Right lung (tissue), 5 donors: ENCODE measurements around the gene ADD3. TPM values are rescaled to one million over a fixed set of nuclear protein-coding genes. Genes with fewer than 3 reads are reported as not detected.
"Not testable (repeated sequence)": the region's sequence is repeated elsewhere in the genome, so short reads cannot be mapped to it uniquely, and the experiment has no call there.

Source experiments
- DNase-seq, 2 donors: peaks; one replicate each; pipeline ENCODE4 v3.0.0-alpha.2; 2013
- polyA plus RNA-seq, 5 donors: library from polyadenylated mRNA; unstranded; fragments of 120-200 nt; gene quantifications; one replicate each; pipeline versions ENCODE4 v1.2.1 to v1.2.3, GENCODE V29; 2013; ENCODE audit warnings: inconsistent platforms in 1 of 5, low replicate concordance in 1 of 5; ENCODE audit not compliant: insufficient read length in 5 of 5, insufficient read depth in 1 of 5

Gene ADD3
- polyA plus RNA-seq, 5 donors, result 202 to 398 (median 349) TPM

DNA sequence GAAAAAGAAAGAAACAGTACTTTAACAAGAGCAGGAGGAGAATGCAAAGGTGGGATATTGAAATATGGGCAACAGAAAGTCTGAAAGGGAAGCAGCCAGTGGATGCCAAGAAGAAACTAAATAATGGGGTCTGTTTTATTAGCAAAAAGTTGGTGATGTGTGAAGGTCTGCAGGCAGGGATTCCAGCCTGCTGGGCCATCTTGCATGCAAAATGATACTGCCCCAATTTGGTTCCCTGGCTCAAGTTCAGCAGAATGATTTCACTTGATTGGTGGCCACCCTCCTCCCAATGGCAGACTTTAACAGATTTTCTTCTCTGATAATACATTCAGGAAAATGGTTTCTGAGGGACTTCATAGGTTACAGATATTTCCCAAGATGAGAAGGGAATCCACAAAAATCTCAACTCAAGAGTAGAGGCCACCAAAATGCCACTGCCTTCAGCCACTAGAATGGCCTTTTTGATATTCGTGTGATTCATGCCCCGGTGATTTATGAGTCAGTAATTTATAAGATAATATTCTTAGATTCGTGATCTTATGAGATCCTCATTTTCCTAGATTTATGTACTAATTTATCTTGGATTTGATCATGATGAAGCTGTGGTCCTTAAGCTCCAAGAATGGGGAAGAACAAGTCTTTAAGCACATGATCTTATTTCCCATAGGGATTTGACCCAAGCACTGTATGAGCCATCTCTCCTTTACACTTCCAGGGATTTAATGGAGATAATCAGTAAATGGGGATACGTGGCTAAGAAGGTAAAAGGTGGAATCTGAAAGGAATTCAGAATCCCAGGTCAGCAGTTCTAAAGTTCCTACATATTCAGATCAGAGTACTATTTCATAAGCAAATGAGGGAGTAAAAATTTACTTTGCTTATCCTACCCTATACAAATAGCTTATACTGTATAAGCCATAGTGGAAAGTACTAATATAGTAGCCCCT is 32.3 kb upstream of the ADD3 start:
- DNase-seq, result no peak

DNA sequence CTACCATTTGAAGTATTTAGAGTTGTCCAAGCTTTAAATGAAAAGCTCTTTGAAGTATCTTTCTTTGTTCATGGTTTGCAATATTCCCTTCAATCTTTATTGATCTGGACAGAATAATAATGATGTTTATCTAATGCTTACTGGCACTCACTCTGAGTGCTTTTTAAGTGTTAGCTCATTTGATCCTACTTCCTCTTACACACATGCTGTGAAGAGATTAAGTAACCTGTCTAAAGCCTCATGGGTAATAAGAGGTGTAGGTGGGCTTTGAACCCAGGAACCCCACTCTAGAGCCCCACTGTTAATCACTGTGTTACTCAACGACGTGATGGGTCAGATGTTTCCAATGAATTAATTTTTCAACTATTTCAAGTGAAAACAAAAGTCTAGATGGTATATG is 31.1 kb upstream of the ADD3 start:
- no peak for DNase-seq

DNA sequence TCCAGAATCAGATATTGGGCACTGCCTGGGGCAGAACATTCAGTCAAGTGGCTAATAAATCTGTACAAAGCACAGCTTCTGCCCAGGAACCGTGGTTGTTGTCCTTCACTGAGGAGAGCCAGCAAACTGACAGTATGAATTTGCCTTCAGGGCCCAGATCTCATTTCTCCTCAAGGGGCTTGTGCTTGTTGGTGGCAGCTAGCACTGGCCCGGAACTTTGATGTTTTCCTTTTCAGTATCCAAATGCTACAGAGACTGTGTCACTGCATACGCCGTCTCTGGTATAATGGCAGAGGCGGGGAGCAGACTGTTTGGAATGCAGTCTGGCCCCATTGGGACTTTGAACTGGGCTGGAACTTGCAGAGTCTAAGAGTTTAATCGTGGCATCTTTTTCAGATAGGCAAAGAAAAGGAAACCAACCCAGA is 30.4 kb upstream of the ADD3 start:
- no peak for DNase-seq

GRCh38 chr10:109978481-109978880 is 29.3 kb upstream of the ADD3 start:
- no peak for DNase-seq

DNA sequence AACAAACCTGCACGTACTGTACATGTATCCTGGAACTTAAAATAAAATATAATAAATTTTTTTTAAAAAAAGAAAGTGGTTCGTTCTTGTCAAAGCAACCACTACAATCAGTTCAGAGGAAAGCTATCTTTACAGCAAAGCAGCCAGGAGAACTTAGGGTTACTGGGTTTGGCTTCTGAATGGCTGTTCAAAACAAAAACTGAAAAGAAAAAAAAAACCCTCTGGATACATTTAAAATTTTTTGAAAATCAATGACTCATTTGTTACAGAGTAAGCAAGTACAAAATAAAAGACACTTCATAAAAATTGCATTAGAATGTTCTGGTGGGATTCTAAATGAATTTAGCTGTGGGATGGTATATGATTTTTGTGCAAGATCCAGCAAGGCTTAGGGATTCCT is 28.6 kb upstream of the ADD3 start:
- DNase-seq, result no peak

DNA sequence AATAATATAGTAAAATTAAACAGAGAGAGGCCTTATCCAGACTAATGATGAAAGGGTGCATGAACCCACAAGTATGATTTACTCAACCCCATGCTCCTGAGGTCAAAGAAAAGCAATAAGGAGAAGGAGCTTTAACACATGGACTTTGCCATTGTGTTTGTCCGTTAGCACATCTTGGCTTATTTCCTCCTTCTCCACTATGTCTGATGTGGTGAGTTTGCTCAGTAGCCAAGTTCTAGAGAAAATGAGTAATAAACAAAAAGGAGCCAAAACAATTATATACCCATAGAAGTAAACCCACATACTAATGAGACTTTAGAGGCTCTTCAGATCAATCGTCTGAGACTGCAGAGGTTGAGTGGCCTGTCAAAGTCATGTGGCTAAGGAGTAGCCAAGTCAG is 26.1 kb upstream of the ADD3 start:
- no peak for DNase-seq

GRCh38 chr10:109982123-109982522 is 25.7 kb upstream of the ADD3 start:
- DNase-seq, result peak; percentile 55 to 60

DNA sequence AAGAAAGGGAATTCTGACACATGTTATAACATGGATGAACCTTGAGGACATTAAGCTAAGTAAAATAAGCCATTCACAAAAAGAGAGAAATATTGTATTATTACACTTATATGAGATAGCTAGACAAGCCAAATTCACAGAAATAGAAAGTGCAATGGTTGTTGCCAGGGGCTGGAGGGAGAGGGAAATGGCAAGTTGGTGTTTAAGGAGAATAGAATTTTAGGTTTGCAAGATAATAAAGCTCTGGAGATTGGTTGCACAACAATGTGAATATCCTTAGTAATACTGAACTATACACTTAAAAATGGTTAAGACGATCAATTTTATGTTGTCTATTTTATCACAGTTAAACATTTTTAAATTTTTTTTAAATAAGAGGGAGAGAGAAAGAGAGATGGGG is 25.0 kb upstream of the ADD3 start:
- no peak for DNase-seq

- DNase-seq, result no peak
Measured at GRCh38 chr10:109984013-109984412, 23.8 kb upstream of the ADD3 start.

DNA sequence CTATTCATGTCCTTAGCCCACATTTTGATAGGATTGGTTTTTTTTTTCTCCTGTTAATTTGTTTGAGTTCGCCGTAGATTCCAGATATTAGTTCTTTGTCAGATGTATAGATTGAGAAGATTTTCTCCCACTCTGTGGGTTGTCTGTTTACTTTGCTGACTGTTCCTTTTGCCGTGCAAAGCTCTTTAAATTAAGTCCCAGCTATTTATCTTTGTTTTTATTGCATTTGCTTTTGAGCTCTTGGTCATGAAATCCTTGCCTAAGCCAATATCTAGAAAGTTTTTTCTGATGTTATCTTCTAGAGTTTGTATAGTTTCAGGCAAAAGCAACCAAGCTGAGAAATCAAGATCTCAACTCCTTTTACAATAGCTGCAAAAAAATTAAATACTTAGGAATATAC is 22.0 kb upstream of the ADD3 start:
- not testable (repeated sequence) for DNase-seq

DNA sequence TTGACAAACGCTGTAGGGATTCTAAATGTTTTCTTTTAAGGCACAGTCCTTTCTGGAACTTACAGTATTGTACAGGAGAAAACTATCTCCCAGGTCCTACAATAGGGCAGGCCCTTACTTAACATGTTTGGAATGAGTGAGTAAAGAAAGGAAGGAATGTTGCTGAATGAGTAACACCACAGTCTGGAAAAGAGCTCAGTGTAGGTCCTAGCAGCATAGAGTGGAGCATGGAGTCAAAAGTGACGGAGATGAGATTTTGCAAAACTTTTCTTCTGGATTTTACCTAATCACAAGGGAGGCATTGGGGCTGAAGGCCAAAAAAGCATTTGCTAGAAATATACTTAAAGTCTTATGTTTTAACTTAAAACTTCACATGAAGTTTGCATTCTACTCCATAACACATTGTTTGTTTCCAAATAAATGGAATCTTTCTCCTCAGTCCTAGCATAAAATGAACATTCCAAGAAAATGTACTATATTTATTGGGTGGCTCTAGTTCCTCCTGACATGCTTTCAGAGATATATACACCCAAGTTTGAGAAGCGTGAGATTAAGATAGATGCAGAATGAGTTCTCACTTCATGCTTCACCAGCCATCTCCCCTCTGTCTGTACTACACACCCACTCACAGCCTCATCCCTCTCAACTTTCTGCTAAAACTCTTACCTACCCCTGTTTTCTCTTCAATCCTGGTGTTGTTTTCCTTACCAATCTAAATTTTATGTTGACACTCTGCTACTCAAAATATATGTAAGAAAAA is 20.2 kb upstream of the ADD3 start:
- DNase-seq, result no peak

GRCh38 chr10:109988212-109988596 is 19.6 kb upstream of the ADD3 start:
- no peak for DNase-seq

- no peak for DNase-seq
Measured at GRCh38 chr10:109991266-109991855, 16.4 kb upstream of the ADD3 start.

DNA sequence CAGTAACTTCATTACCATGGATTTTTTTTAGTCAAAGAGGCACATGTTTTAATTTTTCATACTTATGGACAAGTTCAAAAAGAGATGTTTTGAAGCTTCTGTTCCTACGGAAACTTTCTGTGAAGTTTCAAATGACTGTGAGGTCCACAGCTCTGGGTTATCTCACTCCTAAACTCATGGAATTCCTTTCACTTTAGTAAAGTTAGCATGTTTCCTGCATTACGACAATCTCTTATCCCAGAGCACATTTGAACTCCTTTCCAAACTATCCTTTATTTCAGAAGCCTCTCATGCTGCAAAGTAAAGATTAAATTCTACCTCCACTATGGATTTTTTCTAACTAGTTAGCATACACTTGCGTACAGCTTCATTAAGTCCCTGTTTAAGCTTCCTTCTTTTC is 15.3 kb upstream of the ADD3 start:
- DNase-seq, result no peak

DNA sequence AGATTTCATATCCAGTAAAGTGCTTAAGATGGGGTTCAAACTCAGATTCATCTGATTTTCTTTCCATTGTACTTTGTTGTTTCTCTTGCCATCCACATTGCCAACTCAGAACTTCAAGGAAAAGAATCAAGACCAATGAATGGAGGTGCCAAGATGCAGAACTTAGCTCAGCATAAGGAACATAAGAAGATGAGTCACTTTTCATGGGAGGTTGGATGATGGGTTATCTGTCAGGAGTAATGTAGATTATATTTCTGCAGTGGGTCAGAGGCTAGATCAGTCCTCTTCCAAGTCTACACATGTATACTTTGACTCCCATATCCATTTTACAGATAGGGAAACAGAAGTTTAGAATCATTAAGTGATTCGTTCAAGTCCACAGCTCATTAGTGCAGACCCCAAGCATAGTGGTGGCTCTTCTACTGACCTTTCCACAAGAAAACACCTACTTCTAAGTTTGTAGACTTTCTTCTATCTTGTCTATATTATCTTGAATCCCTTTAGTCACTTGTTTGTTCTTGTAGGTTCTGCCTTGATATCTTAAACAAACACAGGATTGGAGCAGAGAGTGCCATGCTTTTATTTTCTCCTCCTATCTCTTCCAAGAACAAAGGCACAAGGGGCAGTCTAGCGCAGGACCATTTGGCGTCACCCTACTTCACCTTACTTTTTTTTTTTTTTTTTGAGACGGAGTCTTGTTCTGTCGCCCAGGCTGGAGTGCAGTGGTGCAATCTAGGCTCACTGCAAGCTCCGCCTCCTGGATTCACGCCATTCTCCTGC is 14.0 kb upstream of the ADD3 start:
- no peak for DNase-seq

GRCh38 chr10:109994711-109995577 is 12.8 kb upstream of the ADD3 start:
- DNase-seq, result no peak

DNA sequence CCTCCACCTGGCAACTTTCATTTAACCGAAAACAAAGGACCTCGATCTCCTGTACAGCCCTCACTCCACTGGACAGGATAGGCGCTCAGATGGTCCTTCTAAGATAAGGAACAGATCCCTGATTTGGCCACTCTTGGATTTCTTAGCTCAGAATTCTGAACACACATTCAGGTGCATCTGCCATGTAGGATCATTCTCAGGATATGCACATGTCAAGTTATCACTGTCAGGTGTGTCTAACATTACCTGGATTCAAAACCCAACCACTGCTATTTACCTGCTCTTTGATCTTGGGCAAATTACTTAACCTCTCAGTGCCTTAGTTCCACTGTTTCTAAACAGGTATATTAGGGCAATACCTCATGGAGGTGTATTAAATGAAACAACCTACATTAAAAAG is 12.2 kb upstream of the ADD3 start:
- DNase-seq, result no peak

DNA sequence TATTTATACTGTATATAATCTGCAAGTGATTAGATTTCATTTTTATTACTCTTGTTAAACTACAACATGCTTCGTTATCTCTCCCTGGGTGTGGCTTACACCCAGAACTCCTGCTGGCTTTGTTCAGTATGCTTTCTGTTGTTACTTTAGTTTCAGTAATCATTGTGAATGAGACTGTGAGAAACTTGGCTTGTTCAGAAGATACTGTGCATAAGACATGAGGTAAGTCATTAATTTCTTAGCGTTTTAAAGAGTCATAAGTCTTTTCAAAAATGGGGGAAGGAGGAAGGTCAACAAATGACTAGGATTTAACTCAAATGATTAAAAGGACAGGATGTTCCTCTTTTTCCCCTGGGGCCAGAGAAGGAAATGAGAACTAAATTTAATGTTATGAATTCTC is 11.6 kb upstream of the ADD3 start:
- DNase-seq, result no peak

DNA sequence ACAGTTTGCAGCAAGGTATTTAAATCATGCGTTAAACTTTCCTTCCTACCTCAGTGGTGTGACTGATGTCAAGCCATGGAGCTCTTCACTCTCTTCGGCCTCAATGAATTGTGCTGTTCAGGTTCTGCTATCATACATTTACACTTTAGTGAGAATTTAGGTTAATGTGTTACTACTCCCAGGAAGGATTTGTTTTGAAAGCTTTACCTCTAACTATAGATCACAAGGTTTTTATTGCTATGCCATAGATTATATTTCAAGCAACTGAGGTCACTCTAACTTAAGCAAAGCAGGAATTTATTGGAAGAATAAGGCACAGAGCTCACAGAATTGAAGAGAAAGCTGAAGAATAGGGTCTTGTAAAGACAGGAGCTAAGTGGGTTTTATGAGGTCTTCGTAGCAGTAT is 11.0 kb upstream of the ADD3 start:
- no peak for DNase-seq

DNA sequence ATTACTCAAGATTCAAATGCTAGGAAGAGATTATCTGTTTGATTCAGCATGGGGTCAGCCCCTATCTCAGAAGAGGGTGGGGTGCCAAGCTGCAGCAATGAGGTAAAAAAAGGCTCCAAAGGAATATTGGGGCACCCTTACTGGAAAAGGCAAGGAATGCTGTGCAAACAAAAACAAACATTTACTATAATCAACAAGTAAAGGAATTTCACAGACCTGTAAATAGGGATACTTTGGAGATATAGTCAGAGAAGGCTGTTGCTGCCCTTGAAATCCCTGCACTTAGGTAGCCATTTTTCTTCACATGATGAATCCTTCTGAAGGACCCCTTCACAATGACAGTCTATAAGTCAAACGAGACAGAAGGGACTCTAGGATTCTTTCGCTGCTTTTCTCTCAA is 10.6 kb upstream of the ADD3 start:
- DNase-seq, result no peak

DNA sequence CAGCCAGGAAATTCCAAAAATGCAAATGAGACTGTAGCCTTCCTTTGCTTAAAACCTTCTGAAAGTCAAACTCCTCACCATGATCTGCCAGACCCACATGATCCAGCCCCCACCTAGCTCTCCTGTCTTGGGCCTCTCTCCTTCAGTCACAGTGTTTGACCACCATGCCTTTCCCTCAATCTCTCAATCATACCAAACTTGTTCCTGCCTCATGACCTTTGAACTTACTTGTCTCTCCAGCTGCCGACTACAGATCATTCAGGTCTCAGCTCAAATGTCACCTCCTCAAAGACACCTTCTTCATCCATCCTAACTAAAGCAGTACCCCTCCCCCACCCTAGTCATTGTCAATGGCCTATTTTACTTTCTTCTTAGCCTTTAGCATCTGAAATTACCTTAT is 9.3 kb upstream of the ADD3 start:
- DNase-seq, result no peak
